Muscle of arm (tissue), 14 donors: ENCODE data around the gene OR5B3. TPM values are rescaled to one million over a fixed set of nuclear protein-coding genes. Genes with fewer than 3 reads are reported as not detected.
"Not testable (repeated sequence)": the region's sequence is repeated elsewhere in the genome, so short reads cannot be mapped to it uniquely, and the experiment has no call there.

ENCODE experiments used
- DNase-seq: peaks from one replicate; pipeline ENCODE4 v3.0.0-alpha.2; 2013
- long read RNA-seq, 11 donors: transcript quantifications; one replicate each; lab custom pipeline, GENCODE V29; 2026
- polyA plus RNA-seq, 12 donors: library from polyadenylated mRNA; unstranded; fragments of 120-200 nt; gene quantifications; one replicate each; pipeline ENCODE4 v1.2.1, GENCODE V29; 2013; ENCODE audit not compliant: insufficient read length in 12 of 12

Gene OR5B3
- not detected for polyA plus RNA-seq
- long read RNA-seq, donor 1: 0 reads
- long read RNA-seq, donor 2: 0 reads
- long read RNA-seq, donor 3: 0 reads
- long read RNA-seq, donor 4: 0 reads
- long read RNA-seq, donor 5: 0 reads
- long read RNA-seq, donor 6: 0 reads
- long read RNA-seq, donor 7: 0 reads
- long read RNA-seq, donor 8: 0 reads
- long read RNA-seq, donor 9: 0 reads
- long read RNA-seq, donor 10: 0 reads
- long read RNA-seq, donor 11: 0 reads

- no peak for DNase-seq
Observed at GRCh38 chr11:58406774-58407173, at the start of gene OR5B3. TSS of gene OR5B3 (minus strand) at chr11:58406874. CDS start at chr11:58403409, 3,465 bp downstream.

- DNase-seq: no peak
Observed at GRCh38 chr11:58451585-58451984, 44.9 kb upstream of the OR5B3 start.

- DNase-seq: no peak
Observed at GRCh38 chr11:58446294-58446693, 39.6 kb upstream of the OR5B3 start.

- no peak for DNase-seq
Observed at GRCh38 chr11:58444300-58444699, 37.6 kb upstream of the OR5B3 start.

GRCh38 chr11:58442136-58442535 is 35.5 kb upstream of the OR5B3 start, which contains the start of gene OR5B12:
TSS of gene OR5B12 (minus strand) at chr11:58442236. CDS start at chr11:58440151, 2,085 bp downstream.
- no peak for DNase-seq

GRCh38 chr11:58438486-58438885 is 31.8 kb upstream of the OR5B3 start:
- DNase-seq: no peak

GRCh38 chr11:58434217-58434616 is 27.5 kb upstream of the OR5B3 start:
- DNase-seq: no peak

- no peak for DNase-seq
Observed at GRCh38 chr11:58433638-58434203, 27.0 kb upstream of the OR5B3 start.

- no peak for DNase-seq
Observed at GRCh38 chr11:58429273-58429672, 22.6 kb upstream of the OR5B3 start.

GRCh38 chr11:58428021-58428420 is 21.3 kb upstream of the OR5B3 start, which contains the start of gene OR5B2:
TSS of gene OR5B2 (minus strand) at chr11:58428121. CDS start at chr11:58423261, 4,860 bp downstream.
- DNase-seq: no peak

- not testable (repeated sequence) for DNase-seq
Observed at GRCh38 chr11:58399622-58400021, 7.1 kb downstream of the OR5B3 start.

GRCh38 chr11:58395581-58395980 is 11.1 kb downstream of the OR5B3 start:
- no peak for DNase-seq

- DNase-seq: no peak
Observed at GRCh38 chr11:58394195-58394594, 12.5 kb downstream of the OR5B3 start.

- DNase-seq: no peak
Observed at GRCh38 chr11:58392746-58393145, 13.9 kb downstream of the OR5B3 start.

- DNase-seq: no peak
Observed at GRCh38 chr11:58391879-58392278, 14.8 kb downstream of the OR5B3 start.

GRCh38 chr11:58390551-58391063 is 16.1 kb downstream of the OR5B3 start:
- DNase-seq: no peak

GRCh38 chr11:58358969-58359368 is 47.7 kb downstream of the OR5B3 start, which contains the start of gene OR5B17:
TSS of gene OR5B17 (minus strand) at chr11:58359069. CDS start at chr11:58359069, 0 bp downstream.
- DNase-seq: no peak

GRCh38 chr11:58354727-58355126 is 51.9 kb downstream of the OR5B3 start:
- no peak for DNase-seq

Other genes with a start within 250 kb of the OR5B3 start
- not detected for gene OR9Q2, start 217.8 kb downstream of the OR5B3 start, polyA plus RNA-seq
- not detected for gene OR1S2, start 202.7 kb downstream of the OR5B3 start, polyA plus RNA-seq
- gene OR1S1, start 194.2 kb downstream of the OR5B3 start, polyA plus RNA-seq: not detected
- under 1 TPM in 1 of 12 donors, not detected in 11; 0.17 TPM for gene OR10Q1, start 178.0 kb downstream of the OR5B3 start, polyA plus RNA-seq
- not detected for gene OR10W1, start 138.6 kb downstream of the OR5B3 start, polyA plus RNA-seq
- gene OR5B17, start 47.8 kb downstream of the OR5B3 start, polyA plus RNA-seq: not detected
- not detected for gene OR5B2, start 21.2 kb upstream of the OR5B3 start, polyA plus RNA-seq
- gene OR5B12, start 35.4 kb upstream of the OR5B3 start, polyA plus RNA-seq: not detected
- gene OR5B21, start 101.2 kb upstream of the OR5B3 start, polyA plus RNA-seq: not detected
- gene LPXN, start 169.0 kb upstream of the OR5B3 start, polyA plus RNA-seq: 1 to 10 TPM in 10 of 12 donors, not detected in 2; 2.9 to 7.8 (median 4.4) TPM
- 10 to 100 TPM in 11 of 12 donors, not detected in 1; 39.7 to 51.6 (median 46.6) TPM for gene ZFP91, start 172.2 kb upstream of the OR5B3 start, polyA plus RNA-seq
- 1 to 10 TPM in 3 of 12 donors, under 1 TPM in 7, not detected in 2; 0.43 to 1.5 (median 0.74) TPM for gene CNTF, start 215.8 kb upstream of the OR5B3 start, polyA plus RNA-seq